ENCODE results near the gene USP10. TPM values are rescaled to one million over a fixed set of nuclear protein-coding genes. Genes with fewer than 3 reads are reported as not detected.

The USP10 gene
- total and polyA plus RNA-seq, 3 experiments from 2014 or later: 86.1 to 146 (median 143) TPM

DNA sequence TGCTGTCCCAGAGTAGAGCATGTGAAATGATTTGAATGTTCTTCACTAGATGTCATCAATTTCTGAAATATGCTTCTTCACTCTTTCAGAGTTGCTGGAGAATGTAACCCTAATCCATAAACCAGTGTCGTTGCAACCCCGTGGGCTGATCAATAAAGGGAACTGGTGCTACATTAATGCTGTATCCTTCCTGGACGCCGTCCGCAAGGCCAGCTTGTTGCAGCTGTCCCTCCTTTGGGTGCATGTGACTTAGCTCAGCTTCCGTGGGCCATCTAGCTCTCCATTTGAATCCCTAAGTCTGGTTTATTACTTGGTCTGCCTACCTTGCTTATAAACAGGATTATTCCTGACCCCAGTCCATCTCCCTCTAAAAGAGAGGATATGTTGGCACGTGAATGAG, 58.8 kb downstream of the USP10 start:
- POLR2A ChIA-PET: no interaction called here
- no peaks in the 10 kb centered on the region for H3K27me3 Mint-ChIP-seq

DNA sequence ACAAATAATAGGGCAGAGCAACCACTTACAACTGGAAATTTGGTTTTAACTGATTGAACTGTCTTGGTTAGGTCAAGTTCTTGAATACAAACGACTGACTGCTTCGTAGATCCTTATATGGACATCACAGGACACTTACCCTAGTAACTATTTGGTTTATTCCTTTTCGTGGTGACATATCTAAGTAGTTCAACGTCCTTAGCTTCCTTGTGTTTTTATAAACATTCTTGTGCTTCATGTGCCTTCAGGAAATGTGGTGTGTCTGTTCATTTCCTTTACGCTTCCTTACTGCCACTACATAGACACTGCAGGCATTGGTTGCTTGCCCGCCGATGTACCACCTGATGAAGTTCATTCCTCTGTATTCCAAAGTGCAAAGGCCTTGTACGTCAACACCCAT, 59.3 kb downstream of the USP10 start:
- H3K36me3 Mint-ChIP-seq: peaks cover 0 to 64% (median 7%) of the 10 kb centered on the region in 3 donors
- CTCF ChIA-PET: interaction anchor here (1.4 kb wide), 1 partner anchor 193 kb away, joined by 3 read pairs; no protein-coding TSS in a partner anchor
- DNase-seq: peak in 3 of 5 donors; percentile 6 to 79 (median 51)
- Histone ChIP-seq H3K27ac (ENCODE audit: low read depth, low read length) (no peak overlapping the region), H3K4me3 (ENCODE audit: low read length) (no peak overlapping the region), H3K4me1 (ENCODE audit: insufficient read depth, low read length) (peaks cover 46% of the 10 kb centered on the region), H3K27me3 (ENCODE audit: insufficient read depth, low read length, poor library complexity, severe bottlenecking) (no peaks in the 10 kb centered on the region), H3K9me3 (ENCODE audit: low read length) (no peaks in the 10 kb centered on the region), H3K36me3 (ENCODE audit: insufficient read depth, low read length) (peaks cover 22% of the 10 kb centered on the region)
- POLR2A ChIA-PET: interaction anchor here (0.6 kb wide), 1 partner anchor 270 kb away, joined by 6 read pairs; no protein-coding TSS in a partner anchor
- peak overlapping the region in 2 of 7 donors; percentile 17 to 42 for H3K4me3 Mint-ChIP-seq
- H3K27me3 Mint-ChIP-seq: no peaks in the 10 kb centered on the region
- H3K4me1 Mint-ChIP-seq: peaks cover 45 to 59% (median 58%) of the 10 kb centered on the region in 3 donors
- no peaks in the 10 kb centered on the region for H3K9me3 Mint-ChIP-seq
- peak overlapping the region; percentile 18 to 90 (median 58) for H3K27ac Mint-ChIP-seq

More for the DNA sequence above, 58.8 kb downstream of the USP10 start:
- H3K27ac Mint-ChIP-seq: peak overlapping the region; percentile 18 to 90 (median 58)
- H3K9me3 Mint-ChIP-seq: no peaks in the 10 kb centered on the region
- Histone ChIP-seq H3K4me3 (ENCODE audit: low read length) (no peak overlapping the region), H3K9me3 (ENCODE audit: low read length) (no peaks in the 10 kb centered on the region), H3K36me3 (ENCODE audit: insufficient read depth, low read length) (peaks cover 18% of the 10 kb centered on the region), H3K27me3 (ENCODE audit: insufficient read depth, low read length, poor library complexity, severe bottlenecking) (no peaks in the 10 kb centered on the region), H3K27ac (ENCODE audit: low read depth, low read length) (no peak overlapping the region), H3K4me1 (ENCODE audit: insufficient read depth, low read length) (peaks cover 48% of the 10 kb centered on the region)
- peaks cover 0 to 60% (median 3%) of the 10 kb centered on the region in 3 donors for H3K36me3 Mint-ChIP-seq
- DNase-seq: no peak
- H3K4me1 Mint-ChIP-seq: peaks cover 49 to 63% (median 62%) of the 10 kb centered on the region in 3 donors
- CTCF ChIA-PET: interaction anchor here (1.2 to 1.4 kb wide), 2 partner anchors 20 to 194 kb away, joined by 3 read pairs; no protein-coding TSS in a partner anchor
- H3K4me3 Mint-ChIP-seq: peak overlapping the region in 2 of 7 donors; percentile 17 to 42

DNA sequence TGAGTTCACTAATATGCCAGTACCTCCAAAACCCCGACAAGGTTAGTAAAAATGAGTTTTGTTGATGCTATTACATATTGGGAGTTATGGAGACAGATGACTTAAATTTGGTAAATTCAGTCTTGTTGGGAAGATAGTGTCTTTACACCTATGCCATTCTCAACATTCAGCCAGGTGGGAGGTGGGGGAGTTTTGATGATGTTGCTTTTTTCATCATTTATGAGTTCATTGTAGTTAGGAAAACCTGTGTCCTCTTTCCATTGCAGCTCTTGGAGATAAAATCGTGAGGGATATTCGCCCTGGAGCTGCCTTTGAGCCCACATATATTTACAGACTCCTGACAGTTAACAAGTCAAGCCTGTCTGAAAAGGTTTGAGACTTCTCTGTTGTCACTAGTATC, 60.1 kb downstream of the USP10 start:
- Mint-ChIP-seq H3K36me3 (peaks cover 0 to 71% (median 7%) of the 10 kb centered on the region in 3 donors), H3K9me3 (no peaks in the 10 kb centered on the region), H3K4me1 (peaks cover 39 to 50% (median 49%) of the 10 kb centered on the region in 3 donors), H3K4me3 (no peak overlapping the region), H3K27ac (peak overlapping the region in 6 of 8 donors; percentile 8 to 88 (median 50)), H3K27me3 (no peaks in the 10 kb centered on the region)
- no peaks in the 10 kb centered on the region for H3K27me3 ChIP-seq (ENCODE audit: insufficient read depth, low read length, poor library complexity, severe bottlenecking)
- H3K27ac ChIP-seq (ENCODE audit: low read depth, low read length): no peak overlapping the region
- H3K36me3 ChIP-seq (ENCODE audit: insufficient read depth, low read length): peaks cover 27% of the 10 kb centered on the region
- H3K4me1 ChIP-seq (ENCODE audit: insufficient read depth, low read length): peaks cover 38% of the 10 kb centered on the region
- ChIA-PET POLR2A (interaction anchor here (0.6 kb wide), 1 partner anchor 269 kb away, joined by 6 read pairs; no protein-coding TSS in a partner anchor), CTCF (interaction anchor here (1.3 kb wide), 1 partner anchor 13 kb away, joined by 3 read pairs; no protein-coding TSS in a partner anchor)
- DNase-seq: no peak
- no peaks in the 10 kb centered on the region for H3K9me3 ChIP-seq (ENCODE audit: low read length)
- no peak overlapping the region for H3K4me3 ChIP-seq (ENCODE audit: low read length)

DNA sequence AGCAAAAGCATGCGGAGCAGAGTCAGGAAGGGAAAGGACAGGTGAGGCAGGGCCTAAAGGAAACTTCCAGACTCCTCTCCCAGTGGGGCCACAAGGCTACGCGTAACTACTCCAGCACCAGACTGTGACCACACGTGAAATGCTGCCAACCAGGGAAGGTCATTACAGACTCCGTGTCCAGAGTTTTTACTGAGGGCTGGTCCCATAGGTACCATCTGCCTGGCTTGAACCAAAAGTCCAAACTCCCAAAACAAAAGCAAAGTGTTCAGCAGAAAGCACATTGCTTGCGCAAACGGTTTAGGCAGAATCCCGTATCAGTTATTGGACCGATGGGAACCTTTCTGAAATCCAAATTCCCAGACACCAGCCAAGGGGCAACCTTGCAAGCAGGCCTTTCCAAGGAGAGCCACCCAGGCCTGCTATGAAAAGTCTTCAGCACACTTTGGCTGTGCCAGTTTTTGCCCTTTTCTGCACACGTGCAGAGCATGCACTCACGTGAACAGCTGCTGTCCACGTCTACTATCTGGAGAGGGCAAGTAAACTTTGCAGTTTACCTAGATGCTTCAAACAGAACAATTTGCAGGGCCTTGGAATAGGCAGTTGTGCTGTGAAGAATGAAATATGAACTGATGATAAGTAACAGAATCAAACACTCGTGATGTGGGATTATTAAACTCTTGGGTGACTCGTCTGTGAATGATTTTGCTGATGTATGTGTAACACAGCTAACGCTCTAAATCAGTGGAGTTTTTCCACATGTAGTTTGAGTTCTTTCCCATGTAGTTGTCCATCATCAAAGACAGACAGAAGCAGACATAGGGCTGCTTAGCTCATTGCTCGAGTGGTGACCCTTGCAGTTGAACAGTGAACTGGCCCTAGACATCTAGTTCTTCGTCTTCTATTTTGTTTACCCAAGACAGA, 61.9 kb downstream of the USP10 start:
- peaks cover 35 to 50% (median 41%) of the 10 kb centered on the region in 3 donors for H3K4me1 Mint-ChIP-seq
- DNase-seq: no peak
- H3K27ac Mint-ChIP-seq: peak overlapping the region in 5 of 8 donors; percentile 38 to 83 (median 54)
- H3K36me3 Mint-ChIP-seq: peaks cover 4 to 83% (median 8%) of the 10 kb centered on the region in 3 donors
- no peaks in the 10 kb centered on the region for H3K9me3 Mint-ChIP-seq
- H3K27ac ChIP-seq (ENCODE audit: low read depth, low read length): no peak overlapping the region
- ChIA-PET POLR2A (no interaction called here), CTCF (interaction anchor here (0.9 to 1.3 kb wide), 2 partner anchors 11 to 15 kb away, joined by 3 read pairs; no protein-coding TSS in a partner anchor)
- no peaks in the 10 kb centered on the region for H3K27me3 ChIP-seq (ENCODE audit: insufficient read depth, low read length, poor library complexity, severe bottlenecking)
- H3K9me3 ChIP-seq (ENCODE audit: low read length): no peaks in the 10 kb centered on the region
- H3K27me3 Mint-ChIP-seq: no peaks in the 10 kb centered on the region
- peaks cover 32% of the 10 kb centered on the region for H3K36me3 ChIP-seq (ENCODE audit: insufficient read depth, low read length)
- peaks cover 48% of the 10 kb centered on the region for H3K4me1 ChIP-seq (ENCODE audit: insufficient read depth, low read length)
- no peak overlapping the region for H3K4me3 Mint-ChIP-seq
- H3K4me3 ChIP-seq (ENCODE audit: low read length): no peak overlapping the region

DNA sequence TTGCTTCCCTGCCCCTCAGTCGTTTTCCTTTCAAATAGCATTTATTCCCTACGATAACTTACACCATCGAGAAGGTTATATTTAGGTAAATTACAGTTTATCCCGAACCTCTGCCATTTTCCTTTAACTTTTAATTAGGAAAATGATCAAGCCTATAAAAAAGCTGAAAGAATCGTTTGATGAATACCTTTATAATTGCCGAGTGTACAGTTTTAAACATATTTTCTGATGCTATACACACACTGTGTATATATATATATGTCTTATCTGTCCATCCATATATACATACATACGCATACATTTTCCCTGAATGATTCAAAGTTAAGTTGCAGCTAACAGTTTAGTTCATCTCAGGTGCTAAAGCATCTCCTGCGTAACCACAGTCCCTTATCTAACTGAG, 63.4 kb downstream of the USP10 start:
- no peaks in the 10 kb centered on the region for H3K27me3 Mint-ChIP-seq
- H3K27ac ChIP-seq (ENCODE audit: low read depth, low read length): no peak overlapping the region
- H3K4me3 ChIP-seq (ENCODE audit: low read length): no peak overlapping the region
- H3K9me3 Mint-ChIP-seq: no peaks in the 10 kb centered on the region
- H3K9me3 ChIP-seq (ENCODE audit: low read length): no peaks in the 10 kb centered on the region
- no peaks in the 10 kb centered on the region for H3K27me3 ChIP-seq (ENCODE audit: insufficient read depth, low read length, poor library complexity, severe bottlenecking)
- H3K4me3 Mint-ChIP-seq: no peak overlapping the region
- peaks cover 51% of the 10 kb centered on the region for H3K4me1 ChIP-seq (ENCODE audit: insufficient read depth, low read length)
- peaks cover 34% of the 10 kb centered on the region for H3K36me3 ChIP-seq (ENCODE audit: insufficient read depth, low read length)
- peaks cover 36 to 50% (median 42%) of the 10 kb centered on the region in 3 donors for H3K4me1 Mint-ChIP-seq
- H3K36me3 Mint-ChIP-seq: peaks cover 4 to 92% (median 12%) of the 10 kb centered on the region in 3 donors
- DNase-seq: no peak
- H3K27ac Mint-ChIP-seq: no peak overlapping the region
- ChIA-PET POLR2A (no interaction called here), CTCF (no interaction called here)

DNA sequence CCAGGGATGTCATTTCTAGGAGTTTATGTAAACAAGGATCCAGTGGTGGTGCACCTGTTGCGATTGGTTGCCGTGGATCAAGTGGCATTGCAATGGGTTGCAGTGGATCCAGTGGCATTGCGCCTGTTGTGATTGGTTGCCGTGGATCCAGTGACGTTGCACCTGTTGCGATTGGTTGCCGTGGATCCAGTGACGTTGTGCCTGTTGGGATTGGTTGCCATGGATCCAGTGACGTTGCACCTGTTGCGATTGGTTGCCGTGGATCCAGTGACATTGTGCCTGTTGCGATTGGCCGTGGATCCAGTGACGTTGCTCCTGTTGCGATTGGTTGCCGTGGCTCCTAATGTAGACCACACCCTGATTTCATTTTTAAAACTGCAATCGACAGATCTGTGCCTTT, 63.8 kb downstream of the USP10 start:
- H3K27me3 Mint-ChIP-seq: no peaks in the 10 kb centered on the region
- peaks cover 4 to 91% (median 16%) of the 10 kb centered on the region in 3 donors for H3K36me3 Mint-ChIP-seq
- Histone ChIP-seq H3K4me3 (ENCODE audit: low read length) (no peak overlapping the region), H3K27me3 (ENCODE audit: insufficient read depth, low read length, poor library complexity, severe bottlenecking) (no peaks in the 10 kb centered on the region), H3K36me3 (ENCODE audit: insufficient read depth, low read length) (peaks cover 38% of the 10 kb centered on the region), H3K27ac (ENCODE audit: low read depth, low read length) (no peak overlapping the region), H3K9me3 (ENCODE audit: low read length) (no peaks in the 10 kb centered on the region), H3K4me1 (ENCODE audit: insufficient read depth, low read length) (peaks cover 49% of the 10 kb centered on the region)
- no peak for DNase-seq
- peak overlapping the region in 1 of 8 donors; percentile 17 for H3K27ac Mint-ChIP-seq
- no peaks in the 10 kb centered on the region for H3K9me3 Mint-ChIP-seq
- ChIA-PET POLR2A (no interaction called here), CTCF (no interaction called here)
- H3K4me3 Mint-ChIP-seq: no peak overlapping the region
- H3K4me1 Mint-ChIP-seq: peaks cover 32 to 50% (median 41%) of the 10 kb centered on the region in 3 donors

DNA sequence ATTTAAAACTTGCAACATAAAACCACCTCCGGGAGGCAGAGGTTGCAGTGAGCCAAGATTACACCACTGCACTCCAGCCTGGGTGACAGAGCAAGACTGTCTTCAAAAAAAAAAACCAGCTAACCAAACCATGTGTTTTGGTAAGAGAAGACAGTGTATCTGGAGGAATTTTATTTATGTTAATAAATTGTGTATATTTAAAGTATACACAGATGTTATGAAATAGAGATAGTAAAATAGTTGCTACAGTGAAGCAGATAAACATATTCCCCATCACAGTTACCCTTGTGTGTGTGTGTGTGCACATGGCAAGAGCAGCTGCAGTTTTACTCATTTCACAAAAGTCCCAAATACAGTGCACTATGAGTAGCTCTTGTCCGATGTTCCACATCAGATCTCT, 65.2 kb downstream of the USP10 start:
- no peaks in the 10 kb centered on the region for H3K27me3 Mint-ChIP-seq
- CTCF ChIA-PET: interaction anchor here (0.8 kb wide), 1 partner anchor 12 kb away, joined by 3 read pairs; no protein-coding TSS in a partner anchor
- H3K4me3 Mint-ChIP-seq: no peak overlapping the region
- Histone ChIP-seq H3K4me3 (ENCODE audit: low read length) (no peak overlapping the region), H3K27ac (ENCODE audit: low read depth, low read length) (no peak overlapping the region), H3K4me1 (ENCODE audit: insufficient read depth, low read length) (peaks cover 36% of the 10 kb centered on the region), H3K9me3 (ENCODE audit: low read length) (no peaks in the 10 kb centered on the region), H3K36me3 (ENCODE audit: insufficient read depth, low read length) (peaks cover 45% of the 10 kb centered on the region), H3K27me3 (ENCODE audit: insufficient read depth, low read length, poor library complexity, severe bottlenecking) (no peaks in the 10 kb centered on the region)
- H3K4me1 Mint-ChIP-seq: peaks cover 19 to 45% (median 28%) of the 10 kb centered on the region in 3 donors
- POLR2A ChIA-PET: no interaction called here
- H3K9me3 Mint-ChIP-seq: no peaks in the 10 kb centered on the region
- H3K27ac Mint-ChIP-seq: peak overlapping the region in 2 of 8 donors; percentile 51 to 68
- peaks cover 12 to 94% (median 23%) of the 10 kb centered on the region in 3 donors for H3K36me3 Mint-ChIP-seq
- no peak for DNase-seq
